Caco-2 (cell line): ENCODE measurements around the gene FHOD3. TPM values are rescaled to one million over a fixed set of nuclear protein-coding genes. Genes with fewer than 3 reads are reported as not detected.

Experiments
- BruUV-seq: library from RNA; stranded (reverse); fragments of 400-500 nt; replicated peaks from 2 replicates; lab custom pipeline; 2021; lab: Mats Ljungman, UMichigan
- CTCF ChIA-PET: fragments of 300-600 bp; sonication (Branson Sonifier 250); formaldehyde crosslinking; loops from one replicate; lab custom pipeline; 2022; ENCODE audit warnings: antibody characterized with exemption; lab: Charles Lee
- POLR2A ChIA-PET: fragments of 300-600 bp; sonication (Branson Sonifier 250); formaldehyde crosslinking; loops from one replicate; lab custom pipeline; 2022; ENCODE audit warnings: antibody characterized with exemption; lab: Charles Lee
- DNase-seq, 2 experiments: peaks; one replicate each; pipeline versions ENCODE4 v3.0.0 to v3.0.0-alpha.2; 2020 to 2022
- H3K27me3 ChIP-seq: replicated peaks from 2 replicates; pipeline ENCODE4 v1.6.0; 2011; ENCODE audit warnings: low read length; ENCODE audit not compliant: control insufficient read depth, insufficient read depth
- H3K36me3 ChIP-seq: 2 replicates; pipeline ENCODE4 v1.5.1; 2011; ENCODE audit warnings: low read length; ENCODE audit not compliant: control insufficient read depth, insufficient read depth
- H3K4me1 ChIP-seq: fragments of 250-450 bp; sonication (Bioruptor Pico); 2 replicates; pipeline ENCODE4 v1.5.1; 2020; ENCODE audit warnings: mild to moderate bottlenecking
- H3K4me3 ChIP-seq: 2 replicates; pipeline ENCODE4 v1.5.1; 2011; ENCODE audit warnings: low read depth, mild to moderate bottlenecking, control low read depth, low read length
- H3K9me3 ChIP-seq: fragments of 250-450 bp; sonication (Bioruptor Pico); 2 replicates; pipeline ENCODE4 v1.5.1; 2020; ENCODE audit warnings: mild to moderate bottlenecking, moderate library complexity
- H3K27ac Mint-ChIP-seq: one replicate; pipeline ENCODE4 v1.8.0; 2022; ENCODE audit warnings: mixed read lengths; ENCODE audit not compliant: unreplicated experiment
- H3K27me3 Mint-ChIP-seq: one replicate; pipeline ENCODE4 v1.8.0; 2022; ENCODE audit warnings: mixed read lengths; ENCODE audit not compliant: insufficient read depth, unreplicated experiment
- H3K36me3 Mint-ChIP-seq: one replicate; pipeline ENCODE4 v1.8.0; 2022; ENCODE audit warnings: mild to moderate bottlenecking, mixed read lengths; ENCODE audit not compliant: insufficient read depth, unreplicated experiment
- H3K4me1 Mint-ChIP-seq: one replicate; pipeline ENCODE4 v1.8.0; 2022; ENCODE audit warnings: low read depth, mixed read lengths; ENCODE audit not compliant: unreplicated experiment
- H3K4me3 Mint-ChIP-seq: one replicate; pipeline ENCODE4 v1.8.0; 2022; ENCODE audit warnings: mild to moderate bottlenecking, moderate library complexity, mixed read lengths; ENCODE audit not compliant: unreplicated experiment
- H3K9me3 Mint-ChIP-seq: one replicate; pipeline ENCODE4 v1.8.0; 2022; ENCODE audit warnings: mixed read lengths; ENCODE audit not compliant: unreplicated experiment
- CTCF ChIP-seq, 2 experiments: fragments of 200-600 bp in 1 of 2; IDR thresholded peaks; 1 replicate in 1 of 2; 2 replicates in 1 of 2; pipeline versions ENCODE4 v1.5.1 to v1.8.0; 2011 to 2022; ENCODE audit warnings: antibody characterized with exemption in 1 of 2, control low read depth in 1 of 2, inconsistent platforms in 1 of 2, low read depth in 1 of 2, low read length in 1 of 2, mild to moderate bottlenecking in 1 of 2, moderate library complexity in 1 of 2; ENCODE audit not compliant: insufficient read depth in 1 of 2, severe bottlenecking in 1 of 2, unreplicated experiment in 1 of 2
- intact Hi-C: fragments of 100-400 bp; cut with micrococcal nuclease; formaldehyde crosslinking; loops from one replicate; pipeline ENCODE4 v1.10.0; 2022; ENCODE audit not compliant: unreplicated experiment
- total RNA-seq: library from RNA; stranded (reverse); gene quantifications from 2 replicates; pipeline ENCODE4 v1.2.3, GENCODE V29; 2022

FHOD3 gene
- total RNA-seq, 1 experiment from 2014 or later: not detected

- CTCF ChIA-PET: no interaction called here
- POLR2A ChIA-PET: no interaction called here
These were observed 82.8 kb downstream of the FHOD3 start for GRCh38 chr18:36380173-36380827.

GRCh38 chr18:36381075-36381474 is 83.6 kb downstream of the FHOD3 start:
- Histone ChIP-seq H3K9me3 (no peaks in the 10 kb centered on the region), H3K36me3 (no peaks in the 10 kb centered on the region), H3K27me3 (no peaks in the 10 kb centered on the region), H3K4me3 (no peak overlapping the region), H3K4me1 (no peaks in the 10 kb centered on the region)
- Mint-ChIP-seq H3K27ac (no peak overlapping the region), H3K36me3 (no peaks in the 10 kb centered on the region), H3K9me3 (no peaks in the 10 kb centered on the region), H3K4me1 (no peaks in the 10 kb centered on the region), H3K4me3 (no peak overlapping the region), H3K27me3 (peaks cover 7% of the 10 kb centered on the region)
- intact Hi-C loops: no loop called here
- no peak for DNase-seq
- TF ChIP-seq CTCF (IDR thresholded peaks at IDR 0.05; ENCODE audit: insufficient read depth in 1 of 2, low read depth in 1 of 2, low read length in 1 of 2, severe bottlenecking in 1 of 2, unreplicated experiment in 1 of 2): no peak
- POLR2A ChIA-PET: no interaction called here
- CTCF ChIA-PET: no interaction called here
- BruUV-seq: no TSS peak

More at GRCh38 chr18:36380173-36380827, 82.8 kb downstream of the FHOD3 start:
- Mint-ChIP-seq H3K4me1 (no peaks in the 10 kb centered on the region), H3K36me3 (no peaks in the 10 kb centered on the region), H3K9me3 (no peaks in the 10 kb centered on the region), H3K27me3 (peaks cover 7% of the 10 kb centered on the region), H3K27ac (no peak overlapping the region), H3K4me3 (no peak overlapping the region)
- Histone ChIP-seq H3K36me3 (no peaks in the 10 kb centered on the region), H3K9me3 (no peaks in the 10 kb centered on the region), H3K4me1 (no peaks in the 10 kb centered on the region), H3K4me3 (no peak overlapping the region), H3K27me3 (no peaks in the 10 kb centered on the region)
- no peak for DNase-seq
- no peak for TF ChIP-seq CTCF (IDR thresholded peaks at IDR 0.05; ENCODE audit: insufficient read depth in 1 of 2, low read depth in 1 of 2, low read length in 1 of 2, severe bottlenecking in 1 of 2, unreplicated experiment in 1 of 2)
- intact Hi-C loops: no loop called here
- BruUV-seq: no TSS peak

GRCh38 chr18:36382854-36383253 is 85.3 kb downstream of the FHOD3 start:
- no peaks in the 10 kb centered on the region for H3K4me1 Mint-ChIP-seq
- CTCF ChIA-PET: no interaction called here
- no peaks in the 10 kb centered on the region for H3K27me3 ChIP-seq

More at GRCh38 chr18:36382854-36383253, 85.3 kb downstream of the FHOD3 start:
- Histone ChIP-seq H3K36me3 (no peaks in the 10 kb centered on the region), H3K4me1 (no peaks in the 10 kb centered on the region), H3K4me3 (no peak overlapping the region), H3K9me3 (no peaks in the 10 kb centered on the region)
- intact Hi-C loops: no loop called here
- Mint-ChIP-seq H3K36me3 (no peaks in the 10 kb centered on the region), H3K27ac (no peak overlapping the region), H3K9me3 (no peaks in the 10 kb centered on the region), H3K27me3 (peaks cover 5% of the 10 kb centered on the region), H3K4me3 (no peak overlapping the region)
- DNase-seq: no peak
- no peak for TF ChIP-seq CTCF (IDR thresholded peaks at IDR 0.05; ENCODE audit: insufficient read depth in 1 of 2, low read depth in 1 of 2, low read length in 1 of 2, severe bottlenecking in 1 of 2, unreplicated experiment in 1 of 2)
- POLR2A ChIA-PET: no interaction called here
- no TSS peak for BruUV-seq
